ENCODE data around the gene MAGEA4. TPM values are rescaled to one million over a fixed set of nuclear protein-coding genes. Genes with fewer than 3 reads are reported as not detected.
A peak's percentile ranks its signal among the peaks of the same experiment; 100 is the strongest.

Gene MAGEA4
- total RNA-seq, 1 donor from 2014 or later, result not detected

- Mint-ChIP-seq H3K4me3 (no peak overlapping the region), H3K4me1 (ENCODE audit: unreplicated experiment) (no peaks in the 10 kb centered on the region), H3K9me3 (peaks cover 5% of the 10 kb centered on the region), H3K36me3 (peaks cover 6% of the 10 kb centered on the region), H3K27me3 (no peaks in the 10 kb centered on the region), H3K27ac (no peak overlapping the region)
- DNase-seq (ENCODE audit: extremely low spot score, unreplicated experiment), result no peak
- no peak for TF ChIP-seq CTCF (conservative IDR thresholded peaks at IDR 0.05)
Measured at GRCh38 chrX:151962034-151962433, 49.3 kb downstream of the MAGEA4 start.

- DNase-seq (ENCODE audit: extremely low spot score, unreplicated experiment), result no peak
- no peak overlapping the region for H3K27ac Mint-ChIP-seq
- H3K9me3 Mint-ChIP-seq, result peaks cover 5% of the 10 kb centered on the region
- no peak overlapping the region for H3K4me3 Mint-ChIP-seq
- H3K36me3 Mint-ChIP-seq, result peaks cover 3% of the 10 kb centered on the region
- H3K4me1 Mint-ChIP-seq (ENCODE audit: unreplicated experiment), result no peaks in the 10 kb centered on the region
- TF ChIP-seq CTCF (conservative IDR thresholded peaks at IDR 0.05), result no peak
- no peaks in the 10 kb centered on the region for H3K27me3 Mint-ChIP-seq
Measured at GRCh38 chrX:151966236-151966635, 53.5 kb downstream of the MAGEA4 start.

GRCh38 chrX:151970027-151970426 is 57.3 kb downstream of the MAGEA4 start:
- Mint-ChIP-seq H3K27ac (no peak overlapping the region), H3K9me3 (peaks cover 5% of the 10 kb centered on the region), H3K4me3 (no peak overlapping the region), H3K27me3 (peaks cover 18% of the 10 kb centered on the region), H3K4me1 (ENCODE audit: unreplicated experiment) (no peaks in the 10 kb centered on the region), H3K36me3 (peaks cover 3% of the 10 kb centered on the region)
- DNase-seq (ENCODE audit: extremely low spot score, unreplicated experiment), result no peak
- TF ChIP-seq CTCF (conservative IDR thresholded peaks at IDR 0.05), result no peak

- no peak for DNase-seq (ENCODE audit: extremely low spot score, unreplicated experiment)
- Mint-ChIP-seq H3K4me1 (ENCODE audit: unreplicated experiment) (no peaks in the 10 kb centered on the region), H3K9me3 (peaks cover 5% of the 10 kb centered on the region), H3K27ac (no peak overlapping the region), H3K4me3 (no peak overlapping the region), H3K27me3 (peaks cover 23% of the 10 kb centered on the region), H3K36me3 (peaks cover 3% of the 10 kb centered on the region)
- no peak for TF ChIP-seq CTCF (conservative IDR thresholded peaks at IDR 0.05)
Measured at GRCh38 chrX:151970661-151971060, 58.0 kb downstream of the MAGEA4 start.

GRCh38 chrX:151973060-151973661 is 60.5 kb downstream of the MAGEA4 start:
- Mint-ChIP-seq H3K36me3 (peaks cover 3% of the 10 kb centered on the region), H3K4me1 (ENCODE audit: unreplicated experiment) (no peaks in the 10 kb centered on the region), H3K27me3 (peaks cover 33% of the 10 kb centered on the region), H3K4me3 (peak overlapping the region; percentile 79), H3K9me3 (peaks cover 5% of the 10 kb centered on the region), H3K27ac (no peak overlapping the region)
- no peak for DNase-seq (ENCODE audit: extremely low spot score, unreplicated experiment)
- TF ChIP-seq CTCF (conservative IDR thresholded peaks at IDR 0.05), result no peak

Measured in type B pancreatic cell (in vitro differentiated cells).